Ecto neural progenitor cell (in vitro differentiated cells): ENCODE measurements around the gene ZNF229.
"Not testable (repeated sequence)": the region's sequence is repeated elsewhere in the genome, so short reads cannot be mapped to it uniquely, and the experiment has no call there.

ENCODE experiments used
- DNase-seq: peaks from one replicate; pipeline ENCODE4 v3.0.0-alpha.2; 2018; ENCODE audit warnings: low spot score

ZNF229 gene

GRCh38 chr19:44447916-44448674 is at the start of gene ZNF229:
ZNF229 (minus strand) TSS chr19:44448472; CDS start chr19:44442847, 5,625 bp downstream.
- peak; percentile 92 for DNase-seq

- no peak for DNase-seq
Measured at GRCh38 chr19:44496711-44497110, 48.4 kb upstream of the ZNF229 start.

- DNase-seq = no peak
Measured at GRCh38 chr19:44476559-44477408, 28.5 kb upstream of the ZNF229 start.

GRCh38 chr19:44468730-44469129 is 20.5 kb upstream of the ZNF229 start:
- not testable (repeated sequence) for DNase-seq

- DNase-seq = not testable (repeated sequence)
Measured at GRCh38 chr19:44462600-44463286, 14.5 kb upstream of the ZNF229 start.

GRCh38 chr19:44456016-44456415 is 7.7 kb upstream of the ZNF229 start:
- DNase-seq = not testable (repeated sequence)

GRCh38 chr19:44455100-44455499 is 6.8 kb upstream of the ZNF229 start:
- DNase-seq = no peak

- no peak for DNase-seq
Measured at GRCh38 chr19:44452367-44452766, 4.1 kb upstream of the ZNF229 start.

- DNase-seq = no peak
Measured at GRCh38 chr19:44451687-44452086, 3.4 kb upstream of the ZNF229 start.

GRCh38 chr19:44438441-44438840 is 9.8 kb downstream of the ZNF229 start:
- DNase-seq = no peak

- no peak for DNase-seq
Measured at GRCh38 chr19:44435441-44435840, 12.8 kb downstream of the ZNF229 start.

GRCh38 chr19:44430956-44431355 is 17.3 kb downstream of the ZNF229 start:
- no peak for DNase-seq

- not testable (repeated sequence) for DNase-seq
Measured at GRCh38 chr19:44415553-44415952, 32.7 kb downstream of the ZNF229 start.

GRCh38 chr19:44401139-44402115 is 46.8 kb downstream of the ZNF229 start, which contains the start of gene ZNF285:
ZNF285 (minus strand) TSS chr19:44401608; CDS start chr19:44397213, 4,395 bp downstream.
- peak; percentile 96 for DNase-seq

GRCh38 chr19:44389268-44389667 is 59.0 kb downstream of the ZNF229 start:
- DNase-seq = not testable (repeated sequence)
